ELF-1 (cell line): ENCODE measurements around the gene THAP4.
"Not testable (repeated sequence)": the region's sequence is repeated elsewhere in the genome, so short reads cannot be mapped to it uniquely, and the experiment has no call there.

Source experiments
- DNase-seq: peaks from one replicate; pipeline ENCODE4 v3.0.0-alpha.2; 2016; ENCODE audit warnings: low read depth, low spot score

Gene THAP4

GRCh38 chr2:241665731-241666440 is 28.9 kb upstream of the THAP4 start:
- DNase-seq = no peak

GRCh38 chr2:241662731-241663130 is 25.8 kb upstream of the THAP4 start:
- DNase-seq = not testable (repeated sequence)

- no peak for DNase-seq
These were observed 23.7 kb upstream of the THAP4 start for GRCh38 chr2:241660593-241661213.

GRCh38 chr2:241659150-241659739 is 22.3 kb upstream of the THAP4 start:
- DNase-seq = peak; percentile 80

GRCh38 chr2:241658296-241658695 is 21.3 kb upstream of the THAP4 start:
- DNase-seq = peak; percentile 61

- no peak for DNase-seq
These were observed 20.9 kb upstream of the THAP4 start for GRCh38 chr2:241657786-241658254.

GRCh38 chr2:241656190-241656741 is 19.3 kb upstream of the THAP4 start:
- DNase-seq = no peak

GRCh38 chr2:241655516-241656189 is 18.7 kb upstream of the THAP4 start:
- DNase-seq = no peak

GRCh38 chr2:241654551-241654950 is 17.6 kb upstream of the THAP4 start:
- DNase-seq = no peak

- no peak for DNase-seq
These were observed 16.3 kb upstream of the THAP4 start for GRCh38 chr2:241653210-241653750.

- no peak for DNase-seq
These were observed 15.8 kb upstream of the THAP4 start for GRCh38 chr2:241652722-241653121.

GRCh38 chr2:241652142-241652541 is 15.2 kb upstream of the THAP4 start:
- DNase-seq = no peak

- DNase-seq = no peak
These were observed 13.0 kb upstream of the THAP4 start for GRCh38 chr2:241649927-241650326.

GRCh38 chr2:241649404-241649803 is 12.4 kb upstream of the THAP4 start:
- no peak for DNase-seq

GRCh38 chr2:241648453-241648852 is 11.5 kb upstream of the THAP4 start:
- no peak for DNase-seq

- no peak for DNase-seq
These were observed 9.1 kb upstream of the THAP4 start for GRCh38 chr2:241645915-241646645.

GRCh38 chr2:241645056-241645914 is 8.3 kb upstream of the THAP4 start:
- DNase-seq = peak; percentile 32

- DNase-seq = no peak
These were observed 4.7 kb upstream of the THAP4 start for GRCh38 chr2:241641631-241642030.

- no peak for DNase-seq
These were observed 3.3 kb upstream of the THAP4 start for GRCh38 chr2:241640165-241640795.

GRCh38 chr2:241639385-241639784 is 2.4 kb upstream of the THAP4 start:
- no peak for DNase-seq
